GM12892 (cell line): ENCODE measurements around the gene LTB4R.

Experiments
- POLR2A ChIP-seq: IDR thresholded peaks from 2 replicates; pipeline ENCODE4 v1.6.1; 2011; ENCODE audit warnings: low read depth, low read length, control low read depth
- TAF1 ChIP-seq: IDR thresholded peaks from 2 replicates; pipeline ENCODE4 v1.6.1; 2011; ENCODE audit warnings: low read depth, mild to moderate bottlenecking, control low read depth, low read length, borderline replicate concordance

- TF ChIP-seq TAF1 (no peak), POLR2A (no peak)
These were observed 17.8 kb upstream of the LTB4R start for GRCh38 chr14:24293525-24293924.
